ENCODE results near the gene FBXO39. TPM values are rescaled to one million over a fixed set of nuclear protein-coding genes. Genes with fewer than 3 reads are reported as not detected.

Gene FBXO39
- total and polyA plus RNA-seq, 2 donors from 2014 or later = not detected

- intact Hi-C loops (cut with DNase I) = no loop called here
- Histone ChIP-seq H3K36me3 (ENCODE audit: control insufficient read depth in 2 of 3, insufficient read depth in 3 of 3, low read length in 3 of 3) (no peaks in the 10 kb centered on the region), H3K4me1 (ENCODE audit: control insufficient read depth in 2 of 3, insufficient read depth in 2 of 3, low read depth in 1 of 3, low read length in 3 of 3) (no peaks in the 10 kb centered on the region), H3K4me3 (ENCODE audit: low read length in 3 of 3) (no peak overlapping the region), H3K9ac (ENCODE audit: low read length in 3 of 3) (no peak overlapping the region), H3K27me3 (ENCODE audit: control insufficient read depth, insufficient read depth, low read length) (no peaks in the 10 kb centered on the region), H3K9me3 (ENCODE audit: control insufficient read depth in 2 of 3, insufficient read depth in 1 of 3, low read length in 3 of 3) (no peaks in the 10 kb centered on the region), H3K27ac (ENCODE audit: low read depth in 2 of 2, low read length in 2 of 2) (no peak overlapping the region)
- FAIRE-seq (no peak), DNase-seq (no peak)
- no peak for TF ChIP-seq CTCF (IDR thresholded peaks at IDR 0.05; ENCODE audit: borderline replicate concordance, extremely low read depth, insufficient read depth)
Observed at GRCh38 chr17:6799738-6800137, 23.7 kb downstream of the FBXO39 start.

GRCh38 chr17:6800422-6801027 is 24.5 kb downstream of the FBXO39 start:
- no peak for TF ChIP-seq CTCF (IDR thresholded peaks at IDR 0.05; ENCODE audit: borderline replicate concordance, extremely low read depth, insufficient read depth)
- no peak for DNase-seq
- H3K4me3 ChIP-seq (ENCODE audit: low read length in 3 of 3) = no peak overlapping the region
- no peak for FAIRE-seq
- no peaks in the 10 kb centered on the region for H3K27me3 ChIP-seq (ENCODE audit: control insufficient read depth, insufficient read depth, low read length)
- no peaks in the 10 kb centered on the region for H3K9me3 ChIP-seq (ENCODE audit: control insufficient read depth in 2 of 3, insufficient read depth in 1 of 3, low read length in 3 of 3)
- no peaks in the 10 kb centered on the region for H3K4me1 ChIP-seq (ENCODE audit: control insufficient read depth in 2 of 3, insufficient read depth in 2 of 3, low read depth in 1 of 3, low read length in 3 of 3)
- H3K27ac ChIP-seq (ENCODE audit: low read depth in 2 of 2, low read length in 2 of 2) = no peak overlapping the region
- intact Hi-C loops (cut with DNase I) = no loop called here
- no peaks in the 10 kb centered on the region for H3K36me3 ChIP-seq (ENCODE audit: control insufficient read depth in 2 of 3, insufficient read depth in 3 of 3, low read length in 3 of 3)
- H3K9ac ChIP-seq (ENCODE audit: low read length in 3 of 3) = no peak overlapping the region

DNA sequence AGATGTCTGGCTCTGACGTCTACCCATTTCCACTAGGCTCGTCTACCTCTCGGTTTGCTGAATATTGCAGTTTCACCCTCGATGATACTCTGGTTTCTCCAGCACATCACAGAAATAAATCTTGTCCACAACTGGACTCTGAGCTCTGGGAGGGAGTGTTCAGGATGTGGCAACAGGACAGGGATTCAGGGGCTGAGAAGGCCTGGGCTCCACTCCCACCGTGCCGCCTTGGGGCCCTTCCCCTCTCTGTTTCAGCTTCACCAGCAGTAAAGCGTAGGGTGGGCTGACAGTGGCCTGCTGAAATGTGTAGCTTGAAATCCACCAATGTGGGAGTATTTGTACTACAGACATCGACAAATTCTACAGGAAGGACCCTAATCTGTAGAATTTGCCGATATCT is 35.5 kb downstream of the FBXO39 start:
- Histone ChIP-seq H3K4me1 (ENCODE audit: control insufficient read depth in 2 of 3, insufficient read depth in 2 of 3, low read depth in 1 of 3, low read length in 3 of 3) (no peaks in the 10 kb centered on the region), H3K4me3 (ENCODE audit: low read length in 3 of 3) (no peak overlapping the region), H3K36me3 (ENCODE audit: control insufficient read depth in 2 of 3, insufficient read depth in 3 of 3, low read length in 3 of 3) (no peaks in the 10 kb centered on the region), H3K27me3 (ENCODE audit: control insufficient read depth, insufficient read depth, low read length) (no peaks in the 10 kb centered on the region), H3K27ac (ENCODE audit: low read depth in 2 of 2, low read length in 2 of 2) (no peak overlapping the region), H3K9ac (ENCODE audit: low read length in 3 of 3) (no peak overlapping the region), H3K9me3 (ENCODE audit: control insufficient read depth in 2 of 3, insufficient read depth in 1 of 3, low read length in 3 of 3) (no peaks in the 10 kb centered on the region)
- no peak for DNase-seq
- no peak for TF ChIP-seq CTCF (IDR thresholded peaks at IDR 0.05; ENCODE audit: borderline replicate concordance, extremely low read depth, insufficient read depth)
- FAIRE-seq = no peak
- intact Hi-C loops (cut with DNase I) = no loop called here

DNA sequence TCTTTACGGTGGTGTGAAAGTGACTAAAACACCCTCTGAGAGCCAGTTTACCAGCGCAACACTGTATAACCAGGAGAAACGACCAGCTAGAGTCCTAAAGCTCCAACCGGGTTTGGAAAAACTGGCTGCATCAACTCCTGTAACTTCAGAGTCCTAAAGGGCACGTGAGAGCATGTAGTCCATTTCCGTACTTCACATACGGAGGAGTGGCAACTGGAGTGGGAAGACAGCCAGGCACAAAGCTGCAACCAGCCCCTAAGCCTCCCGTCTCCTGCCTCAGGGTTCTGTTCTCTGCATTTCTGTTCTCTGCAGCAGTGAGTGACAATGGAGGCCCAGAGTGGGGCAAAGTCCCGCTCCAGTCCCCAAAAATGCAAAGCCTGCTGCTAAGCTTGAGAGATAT is 36.3 kb downstream of the FBXO39 start:
- no peaks in the 10 kb centered on the region for H3K27me3 ChIP-seq (ENCODE audit: control insufficient read depth, insufficient read depth, low read length)
- no peak overlapping the region for H3K4me3 ChIP-seq (ENCODE audit: low read length in 3 of 3)
- intact Hi-C loops (cut with DNase I) = no loop called here
- H3K4me1 ChIP-seq (ENCODE audit: control insufficient read depth in 2 of 3, insufficient read depth in 2 of 3, low read depth in 1 of 3, low read length in 3 of 3) = no peaks in the 10 kb centered on the region
- no peaks in the 10 kb centered on the region for H3K9me3 ChIP-seq (ENCODE audit: control insufficient read depth in 2 of 3, insufficient read depth in 1 of 3, low read length in 3 of 3)
- no peak for DNase-seq
- H3K27ac ChIP-seq (ENCODE audit: low read depth in 2 of 2, low read length in 2 of 2) = no peak overlapping the region
- no peak for FAIRE-seq
- H3K36me3 ChIP-seq (ENCODE audit: control insufficient read depth in 2 of 3, insufficient read depth in 3 of 3, low read length in 3 of 3) = no peaks in the 10 kb centered on the region
- H3K9ac ChIP-seq (ENCODE audit: low read length in 3 of 3) = no peak overlapping the region
- TF ChIP-seq CTCF (IDR thresholded peaks at IDR 0.05; ENCODE audit: borderline replicate concordance, extremely low read depth, insufficient read depth) = no peak

Data from kidney (tissue), 14 donors.